ENCODE results near the gene RNF4. TPM values are rescaled to one million over a fixed set of nuclear protein-coding genes. Genes with fewer than 3 reads are reported as not detected.

RNF4 gene
- total RNA-seq, 1 donor from 2014 or later = 52.7 TPM

GRCh38 chr4:2424581-2424980 lies 44.3 kb upstream of the RNF4 start:
- no peak for FAIRE-seq
- peaks cover 5% of the 10 kb centered on the region for H3K27me3 ChIP-seq (ENCODE audit: control insufficient read depth, insufficient read depth, low read length)
- H3K36me3 ChIP-seq (ENCODE audit: control insufficient read depth, insufficient read depth, low read length) = no peaks in the 10 kb centered on the region
- no peak for DNase-seq (ENCODE audit: low read depth)
- TF ChIP-seq CTCF (IDR thresholded peaks at IDR 0.05; ENCODE audit: insufficient read depth, low read length, severe bottlenecking) = no peak
- no peak overlapping the region for H3K4me3 ChIP-seq (ENCODE audit: low read depth, low read length)

- no peak for TF ChIP-seq CTCF (IDR thresholded peaks at IDR 0.05; ENCODE audit: insufficient read depth, low read length, severe bottlenecking)
- no peak for DNase-seq (ENCODE audit: low read depth)
- FAIRE-seq = no peak
- peaks cover 3% of the 10 kb centered on the region for H3K27me3 ChIP-seq (ENCODE audit: control insufficient read depth, insufficient read depth, low read length)
- no peaks in the 10 kb centered on the region for H3K36me3 ChIP-seq (ENCODE audit: control insufficient read depth, insufficient read depth, low read length)
- no peak overlapping the region for H3K4me3 ChIP-seq (ENCODE audit: low read depth, low read length)
Observed at GRCh38 chr4:2425386-2426068, 43.4 kb upstream of the RNF4 start.

GRCh38 chr4:2426069-2426397 lies 42.9 kb upstream of the RNF4 start:
- H3K4me3 ChIP-seq (ENCODE audit: low read depth, low read length) = no peak overlapping the region
- FAIRE-seq (no peak), DNase-seq (ENCODE audit: low read depth) (no peak)
- no peak for TF ChIP-seq CTCF (IDR thresholded peaks at IDR 0.05; ENCODE audit: insufficient read depth, low read length, severe bottlenecking)
- no peaks in the 10 kb centered on the region for H3K27me3 ChIP-seq (ENCODE audit: control insufficient read depth, insufficient read depth, low read length)
- H3K36me3 ChIP-seq (ENCODE audit: control insufficient read depth, insufficient read depth, low read length) = no peaks in the 10 kb centered on the region

- no peaks in the 10 kb centered on the region for H3K36me3 ChIP-seq (ENCODE audit: control insufficient read depth, insufficient read depth, low read length)
- no peaks in the 10 kb centered on the region for H3K27me3 ChIP-seq (ENCODE audit: control insufficient read depth, insufficient read depth, low read length)
- no peak for DNase-seq (ENCODE audit: low read depth)
- no peak for TF ChIP-seq CTCF (IDR thresholded peaks at IDR 0.05; ENCODE audit: insufficient read depth, low read length, severe bottlenecking)
- H3K4me3 ChIP-seq (ENCODE audit: low read depth, low read length) = no peak overlapping the region
- FAIRE-seq = no peak
Observed at GRCh38 chr4:2426711-2427275, 42.1 kb upstream of the RNF4 start.

GRCh38 chr4:2427383-2428334 lies 41.2 kb upstream of the RNF4 start:
- Histone ChIP-seq H3K36me3 (ENCODE audit: control insufficient read depth, insufficient read depth, low read length) (no peaks in the 10 kb centered on the region), H3K27me3 (ENCODE audit: control insufficient read depth, insufficient read depth, low read length) (no peaks in the 10 kb centered on the region), H3K4me3 (ENCODE audit: low read depth, low read length) (no peak overlapping the region)
- FAIRE-seq (no peak), DNase-seq (ENCODE audit: low read depth) (no peak)
- no peak for TF ChIP-seq CTCF (IDR thresholded peaks at IDR 0.05; ENCODE audit: insufficient read depth, low read length, severe bottlenecking)

Data from bronchial epithelial cell (primary cell).